HepG2 (cell line): ENCODE measurements around the gene ALPL. TPM values are rescaled to one million over a fixed set of nuclear protein-coding genes. Genes with fewer than 3 reads are reported as not detected.

Experiments
- ATAC-seq: fragments of 200-7000 bp; cut with Tn5 transposase; 3 replicates; pipeline ENCODE4 v1.9.1; 2020; ENCODE audit warnings: mild to moderate bottlenecking, moderate library complexity
- BruUV-seq: library from RNA; stranded (reverse); fragments of 400-500 nt; replicated peaks from 2 replicates; lab custom pipeline; 2021; lab: Mats Ljungman, UMichigan
- CTCF ChIA-PET: fragments of 300-600 bp; formaldehyde crosslinking; extraction: SDS; loops from one replicate; lab custom pipeline; 2021; ENCODE audit warnings: low total read pairs, inconsistent platforms, low intra/inter-chr PET ratio; lab: Yijun Ruan, JAX
- POLR2A ChIA-PET: fragments of 350-600 bp; sonication (Branson Sonifier 250); formaldehyde crosslinking; loops from one replicate; lab custom pipeline; 2020; ENCODE audit warnings: antibody characterized with exemption, inconsistent platforms; lab: Yijun Ruan, JAX
- DNase-seq: peaks from one replicate; pipeline ENCODE4 v3.0.0-alpha.2; 2015; ENCODE audit warnings: low spot score
- FAIRE-seq: peaks from 3 replicates; lab custom pipeline; 2011; peaks lifted over from hg19 to GRCh38; lab: Jason Lieb, UNC
- H2AFZ ChIP-seq: one replicate; pipeline ENCODE4 v1.6.1; 2011; ENCODE audit warnings: low read length, inconsistent platforms
- H3K27ac ChIP-seq: fragments of 300-600 bp; 3 replicates; pipeline ENCODE4 v1.8.0; 2011; ENCODE audit warnings: mixed run types, mild to moderate bottlenecking, mixed read lengths, low read length, inconsistent platforms; ENCODE audit not compliant: insufficient read depth; ENCODE audit errors: extremely low read length
- H3K27me3 ChIP-seq, 2 experiments: fragments of 200-600 bp in 1 of 2; 2 replicates in 1 of 2; 3 replicates in 1 of 2; pipeline versions ENCODE4 v1.6.0 to v1.8.0; 2011; ENCODE audit warnings: low read length in 2 of 2, mild to moderate bottlenecking in 2 of 2, moderate library complexity in 2 of 2, inconsistent platforms in 1 of 2; ENCODE audit not compliant: insufficient read depth in 2 of 2, control insufficient read depth in 1 of 2
- H3K36me3 ChIP-seq, 2 experiments: fragments of 200-600 bp in 1 of 2; replicated peaks in 1 of 2; 2 replicates in 1 of 2; 3 replicates in 1 of 2; pipeline versions ENCODE4 v1.5.1 to v1.8.0; 2011; ENCODE audit warnings: low read length in 2 of 2, inconsistent platforms in 1 of 2; ENCODE audit not compliant: insufficient read depth in 2 of 2, control insufficient read depth in 1 of 2
- H3K4me1 ChIP-seq: 2 replicates; pipeline ENCODE4 v1.5.1; 2012; ENCODE audit warnings: low read length, inconsistent platforms; ENCODE audit not compliant: insufficient read depth
- H3K4me2 ChIP-seq: 2 replicates; pipeline ENCODE4 v1.6.0; 2011; ENCODE audit warnings: low read depth, low read length, inconsistent platforms
- H3K4me3 ChIP-seq, 3 experiments: fragments of 200-600 bp in 1 of 3; sonication (generic), shearing (Covaris generic) in 1 of 3; replicated peaks in 1 of 3; 2 replicates each; pipeline ENCODE4 v1.5.1; 2011 to 2016; ENCODE audit warnings: low read length in 3 of 3, inconsistent platforms in 2 of 3, low read depth in 2 of 3, mild to moderate bottlenecking in 2 of 3, control low read depth in 1 of 3, mixed read lengths in 1 of 3; ENCODE audit not compliant: insufficient read depth in 1 of 3
- H3K79me2 ChIP-seq: one replicate; pipeline ENCODE4 v1.6.1; 2011; ENCODE audit warnings: low read length, inconsistent platforms; ENCODE audit not compliant: insufficient read depth
- H3K9ac ChIP-seq: 2 replicates; pipeline ENCODE4 v1.6.0; 2011; ENCODE audit warnings: mild to moderate bottlenecking, low read depth, low read length, inconsistent platforms; ENCODE audit not compliant: insufficient read depth
- H3K9me3 ChIP-seq: 2 replicates; pipeline ENCODE4 v1.5.1; 2012; ENCODE audit warnings: mild to moderate bottlenecking, low read length
- H4K20me1 ChIP-seq: 2 replicates; pipeline ENCODE4 v1.6.0; 2011; ENCODE audit warnings: inconsistent platforms, mild to moderate bottlenecking, low read length, moderate library complexity; ENCODE audit not compliant: insufficient read depth
- AGO2 ChIP-seq: fragments of 200-400 bp; formaldehyde crosslinking; optimal IDR thresholded peaks from 2 replicates; pipeline ENCODE3; 2017; ENCODE audit warnings: mild to moderate bottlenecking, low read depth, low read length, moderate library complexity
- DDIT3 ChIP-seq: sonication (generic); formaldehyde crosslinking; IDR thresholded peaks from 2 replicates; pipeline ENCODE4 v1.4.0; 2020; ENCODE audit warnings: mild to moderate bottlenecking, missing genetic modification reagents
- MAFF ChIP-seq: IDR thresholded peaks from 2 replicates; pipeline ENCODE4 v1.6.1; 2011; ENCODE audit warnings: low read depth, low read length, improper control_type of control experiment
- MAFK ChIP-seq, 2 experiments: IDR thresholded peaks in 1 of 2; conservative IDR thresholded peaks in 1 of 2; 2 replicates each; pipeline ENCODE4 v1.6.1; 2011; ENCODE audit warnings: improper control_type of control experiment in 2 of 2, low read length in 2 of 2
- MEF2D ChIP-seq: sonication (generic); formaldehyde crosslinking; IDR thresholded peaks from 2 replicates; pipeline ENCODE4 v1.5.1; 2020; ENCODE audit warnings: mild to moderate bottlenecking, missing genetic modification reagents
- NCOR1 ChIP-seq: fragments of 200-600 bp; sonication (generic); IDR thresholded peaks from 2 replicates; pipeline ENCODE4 v1.7.0; 2017; ENCODE audit warnings: antibody characterized with exemption, low read length, borderline replicate concordance
- PHB2 ChIP-seq: fragments of 450-650 bp; IDR thresholded peaks from 2 replicates; pipeline ENCODE4 v1.6.1; 2018; ENCODE audit not compliant: partially characterized antibody
- ZFP36L2 ChIP-seq: sonication (generic); formaldehyde crosslinking; IDR thresholded peaks from 2 replicates; pipeline ENCODE4 v1.4.0; 2020; ENCODE audit warnings: missing genetic modification reagents
- ZNF234 ChIP-seq: sonication (generic); formaldehyde crosslinking; conservative IDR thresholded peaks from 2 replicates; pipeline ENCODE4 v1.5.1; 2020; ENCODE audit warnings: mild to moderate bottlenecking, missing genetic modification reagents
- ZNF24 ChIP-seq: fragments of 450-650 bp; IDR thresholded peaks from 2 replicates; pipeline ENCODE4 v1.6.1; 2017; ENCODE audit warnings: antibody characterized with exemption, mild to moderate bottlenecking
- ZNF44 ChIP-seq: sonication (generic); formaldehyde crosslinking; IDR thresholded peaks from 2 replicates; pipeline ENCODE4 v1.5.1; 2020; ENCODE audit warnings: mild to moderate bottlenecking, missing genetic modification reagents
- ZNF512B ChIP-seq: sonication (generic); formaldehyde crosslinking; IDR thresholded peaks from 2 replicates; pipeline ENCODE4 v1.5.1; 2020; ENCODE audit warnings: missing genetic modification reagents, mild to moderate bottlenecking, borderline replicate concordance
- ZNF563 ChIP-seq: sonication (generic); formaldehyde crosslinking; IDR thresholded peaks from 2 replicates; pipeline ENCODE4 v1.8.0; 2022; ENCODE audit warnings: mild to moderate bottlenecking, moderate library complexity, missing genetic modification reagents
- ZNF775 ChIP-seq: sonication (generic); formaldehyde crosslinking; IDR thresholded peaks from 2 replicates; pipeline ENCODE4 v1.4.0; 2020; ENCODE audit warnings: missing genetic modification reagents, mild to moderate bottlenecking, moderate library complexity, borderline replicate concordance
- WGBS: methylation state at CpG from one replicate; pipeline ENCODE4 v1.1.6; 2017; ENCODE audit warnings: low lambda C conversion rate; 5-methylcytosine and 5-hydroxymethylcytosine counted together
- in situ Hi-C: cut with HindIII; loops from 2 replicates; pipeline ENCODE4 v1.10.0; 2017; ENCODE audit warnings: low pct_unique_long_range_greater_than_20kb; ENCODE audit not compliant: extremely low pct_ligation_motif_present
- intact Hi-C: fragments of 100-400 bp; cut with micrococcal nuclease; formaldehyde crosslinking; loops from one replicate; pipeline ENCODE4 v1.10.0; 2022; ENCODE audit not compliant: unreplicated experiment
- polyA plus RNA-seq, 8 experiments: library from polyadenylated mRNA; depleted of rRNA in 3 of 8; stranded (reverse) in 7 of 8; unstranded in 1 of 8; fragments of >200 nt; fragmentation: Illumina TruSeq in 4 of 8; extraction: Trizol in 4 of 8; gene quantifications; 2 replicates each; pipeline versions ENCODE4 v1.2.1 to v1.2.3, GENCODE V29; 2011 to 2016; ENCODE audit warnings: low read depth in 4 of 8, missing spikeins in 1 of 8, mixed read lengths in 1 of 8; ENCODE audit not compliant: insufficient read depth in 1 of 8
- total RNA-seq, 5 experiments: library from RNA; depleted of rRNA; stranded (reverse); fragments of >200 nt; fragmentation: Illumina TruSeq; extraction: Trizol; gene quantifications; 2 replicates each; pipeline ENCODE4 v1.2.3, GENCODE V29; 2016; ENCODE audit warnings: low read depth in 1 of 5

Gene ALPL
- total and polyA plus RNA-seq, 2 of the 13 experiments (the other 11 are each of a cell fraction or from before 2014, with no cell fraction given) = 0.12 TPM; not detected in 1

GRCh38 chr1:21607549-21608529 is 98.6 kb downstream of the ALPL start:
- H3K27ac ChIP-seq = no peak overlapping the region
- no peaks in the 10 kb centered on the region for H3K4me1 ChIP-seq
- H3K9me3 ChIP-seq = no peaks in the 10 kb centered on the region
- peak; percentile 50 for DNase-seq
- in situ Hi-C loops (no loop called here), intact Hi-C loops (no loop called here)
- no peak overlapping the region for H2AFZ ChIP-seq
- H3K79me2 ChIP-seq = no peaks in the 10 kb centered on the region
- no peak for FAIRE-seq
- no peaks in the 10 kb centered on the region for H3K27me3 ChIP-seq
- no TSS peak for BruUV-seq
- H4K20me1 ChIP-seq = no peaks in the 10 kb centered on the region
- H3K4me3 ChIP-seq = no peak overlapping the region
- peaks cover 12 to 27% of the 10 kb centered on the region in 2 experiments for H3K36me3 ChIP-seq
- WGBS = 92% methylated on average over 30 of the region's 37 CpGs
- ChIA-PET CTCF (no interaction called here), POLR2A (no interaction called here)
- H3K4me2 ChIP-seq = no peak overlapping the region
- ATAC-seq = peak; percentile 55
- TF ChIP-seq NCOR1 (no peak), MEF2D (CRISPR knock-in tag) (no peak), AGO2 (peak; percentile 75), ZNF775 (CRISPR knock-in tag) (no peak), ZNF44 (CRISPR knock-in tag) (no peak), DDIT3 (no peak)
- H3K9ac ChIP-seq = no peak overlapping the region

GRCh38 chr1:21608798-21609197 is 99.6 kb downstream of the ALPL start:
- ChIA-PET POLR2A (no interaction called here), CTCF (no interaction called here)
- Histone ChIP-seq H3K9me3 (no peaks in the 10 kb centered on the region), H3K4me3 (no peak overlapping the region), H3K4me1 (no peaks in the 10 kb centered on the region), H4K20me1 (no peaks in the 10 kb centered on the region), H3K79me2 (no peaks in the 10 kb centered on the region), H3K27me3 (no peaks in the 10 kb centered on the region), H3K9ac (no peak overlapping the region), H3K4me2 (no peak overlapping the region), H2AFZ (no peak overlapping the region), H3K36me3 (peaks cover 14 to 37% of the 10 kb centered on the region in 2 experiments), H3K27ac (no peak overlapping the region)
- 100% methylated on average over 3 of the region's 4 CpGs for WGBS
- in situ Hi-C loops = no loop called here
- intact Hi-C loops = no loop called here
- ATAC-seq = no peak
- no TSS peak for BruUV-seq
- FAIRE-seq = no peak
- DNase-seq = no peak
- TF ChIP-seq ZFP36L2 (no peak), MAFF (peak; percentile 66), ZNF512B (no peak), MAFK (conservative IDR thresholded peaks at IDR 0.05 in 1 of 2, IDR thresholded peaks at IDR 0.05 in 1 of 2; ENCODE audit: low read length in 2 of 2) (peak; percentile 65 to 74), ZNF234 (CRISPR knock-in tag) (no peak), ZNF563 (CRISPR knock-in tag) (no peak), ZNF24 (no peak), PHB2 (no peak)
